Fibroblast of the aortic adventitia (primary cell): Measurements from ENCODE around the gene REXO2. TPM values are rescaled to one million over a fixed set of nuclear protein-coding genes. Genes with fewer than 3 reads are reported as not detected.

Experiments
- DNase-seq: peaks from one replicate; pipeline ENCODE4 v3.0.0-alpha.2; 2010; ENCODE audit warnings: low read depth
- H3K4me3 ChIP-seq: 2 replicates; pipeline ENCODE4 v1.5.1; 2011; ENCODE audit warnings: low read depth, mild to moderate bottlenecking, control low read depth, low read length, moderate library complexity
- CTCF ChIP-seq: IDR thresholded peaks from 2 replicates; pipeline ENCODE4 v1.5.1; 2011; ENCODE audit warnings: mild to moderate bottlenecking, low read length, control low read depth, inconsistent platforms; ENCODE audit not compliant: insufficient read depth
- total RNA-seq: library from RNA; depleted of rRNA; stranded (reverse); fragments of >200 nt; gene quantifications from 2 replicates; pipeline ENCODE4 v1.2.3, GENCODE V29; 2012; ENCODE audit warnings: low replicate concordance

Gene REXO2
- total RNA-seq, 1 donor: 162 TPM

GRCh38 chr11:114399490-114400215 lies 39.6 kb upstream of the REXO2 start:
- no peak for TF ChIP-seq CTCF
- no peak for DNase-seq
- peak overlapping the region; percentile 81 for H3K4me3 ChIP-seq

- H3K4me3 ChIP-seq: peak within 1 kb of the TSS; percentile 81
- DNase-seq: peak; percentile 99
These were observed 38.9 kb upstream of the REXO2 start, which contains the start of the genes C11orf71 and RBM7 for GRCh38 chr11:114400216-114400914. TSS of gene C11orf71 (minus strand) at chr11:114400511. CDS start at chr11:114400331, 180 bp downstream. TSS of gene RBM7 (plus strand) at chr11:114400666. CDS start at chr11:114400672, 6 bp downstream.

GRCh38 chr11:114400915-114401223 lies 38.4 kb upstream of the REXO2 start:
- peak overlapping the region; percentile 81 for H3K4me3 ChIP-seq
- no peak for TF ChIP-seq CTCF

More at GRCh38 chr11:114400216-114400914, 38.9 kb upstream of the REXO2 start, which contains the start of the genes C11orf71 and RBM7:
- peak; percentile 11 for TF ChIP-seq CTCF

GRCh38 chr11:114401311-114401710 lies 38.0 kb upstream of the REXO2 start:
- TF ChIP-seq CTCF: no peak
- H3K4me3 ChIP-seq: peak overlapping the region; percentile 81
- DNase-seq: peak; percentile 33

More at GRCh38 chr11:114400915-114401223, 38.4 kb upstream of the REXO2 start:
- no peak for DNase-seq

- H3K4me3 ChIP-seq: no peak overlapping the region
- DNase-seq: no peak
- TF ChIP-seq CTCF: no peak
These were observed 26.3 kb upstream of the REXO2 start for GRCh38 chr11:114412946-114413345.

GRCh38 chr11:114413958-114414357 lies 25.3 kb upstream of the REXO2 start:
- no peak for DNase-seq
- TF ChIP-seq CTCF: no peak
- no peak overlapping the region for H3K4me3 ChIP-seq
